ENCODE results near the gene ST6GAL1. TPM values are rescaled to one million over a fixed set of nuclear protein-coding genes. Genes with fewer than 3 reads are reported as not detected.

The ST6GAL1 gene
- total and polyA plus RNA-seq, 2 experiments from 2014 or later = 17.6 to 65.1 TPM

GRCh38 chr3:187103251-187103650 lies 172.9 kb downstream of the ST6GAL1 start (continued):
- TF ChIP-seq CTCF (conservative IDR thresholded peaks at IDR 0.05; ENCODE audit: low read depth in 2 of 2) (no peak), CREB1 (CRISPR knock-in tag; IDR thresholded peaks at IDR 0.05; ENCODE audit: low read depth) (no peak), STAT1 (IDR thresholded peaks at IDR 0.05; ENCODE audit: unreplicated experiment) (no peak)

GRCh38 chr3:187104342-187104741 lies 174.0 kb downstream of the ST6GAL1 start:
- DNase-seq (ENCODE audit: low spot score) = no peak
- H3K27ac Mint-ChIP-seq = no peak overlapping the region
- TF ChIP-seq CTCF (conservative IDR thresholded peaks at IDR 0.05; ENCODE audit: low read depth in 2 of 2) (no peak), STAT1 (IDR thresholded peaks at IDR 0.05; ENCODE audit: unreplicated experiment) (no peak), ZNF462 (CRISPR knock-in tag; IDR thresholded peaks at IDR 0.05) (no peak), POLR2AphosphoS5 (IDR thresholded peaks at IDR 0.05; ENCODE audit: low read depth) (no peak), EZH2phosphoT487 (IDR thresholded peaks at IDR 0.05; ENCODE audit: unreplicated experiment) (no peak), JUNB (IDR thresholded peaks at IDR 0.05; ENCODE audit: unreplicated experiment) (no peak), EZH2 (IDR thresholded peaks at IDR 0.05; ENCODE audit: low read depth, unreplicated experiment) (no peak), ZNF331 (CRISPR knock-in tag; IDR thresholded peaks at IDR 0.05; ENCODE audit: low read depth) (no peak), REST (IDR thresholded peaks at IDR 0.05; ENCODE audit: unreplicated experiment) (no peak), ZNF114 (CRISPR knock-in tag; IDR thresholded peaks at IDR 0.05) (no peak), NANOG (IDR thresholded peaks at IDR 0.05; ENCODE audit: borderline replicate concordance) (no peak)

More at GRCh38 chr3:187104342-187104741, 174.0 kb downstream of the ST6GAL1 start:
- Histone ChIP-seq H4K20me1 (replicated peaks; ENCODE audit: insufficient read depth) (no peaks in the 10 kb centered on the region), H2AFZ (no peak overlapping the region), H3K4me1 (ENCODE audit: insufficient read depth) (peaks cover 11% of the 10 kb centered on the region; the same call in 1 of the 2 replicates), H3K4me2 (no peak overlapping the region), H3K9me2 (ENCODE audit: insufficient read depth) (0 out of 2 replicates have a peak, but pooled peaks cover 7% of the 10 kb centered on the region), H3K79me2 (replicated peaks; ENCODE audit: insufficient read depth) (no peaks in the 10 kb centered on the region; the same call in 1 of the 2 replicates), H3K27me3 (ENCODE audit: insufficient read depth) (no peaks in the 10 kb centered on the region), H3K4me3 (no peak overlapping the region), H3K36me3 (ENCODE audit: insufficient read depth) (no peaks in the 10 kb centered on the region), H3F3A (replicated peaks; ENCODE audit: low read depth) (peaks cover 7% of the 10 kb centered on the region; the same call in 1 of the 2 replicates), H3K27ac (ENCODE audit: low read depth) (no peak overlapping the region)
- Mint-ChIP-seq H3K27me3 (ENCODE audit: insufficient read depth, low read depth, poor library complexity) (peaks cover 2% of the 10 kb centered on the region), H3K4me3 (no peak overlapping the region), H3K9me3 (no peaks in the 10 kb centered on the region), H3K4me1 (peaks cover 11% of the 10 kb centered on the region), H3K36me3 (ENCODE audit: low read depth) (peaks cover 7% of the 10 kb centered on the region; the same call in 1 of the 3 replicates)
- ATAC-seq = no peak
